ENCODE measurements around the gene SATB1.

GRCh38 chr3:18398448-18398847 is 26.7 kb downstream of the SATB1 start:
- TF ChIP-seq CTCF (conservative IDR thresholded peaks at IDR 0.05; ENCODE audit: low read depth in 2 of 2) (no peak), CREB1 (CRISPR knock-in tag; IDR thresholded peaks at IDR 0.05; ENCODE audit: low read depth) (no peak), REST (IDR thresholded peaks at IDR 0.05; ENCODE audit: unreplicated experiment) (no peak), POLR2AphosphoS5 (IDR thresholded peaks at IDR 0.05; ENCODE audit: low read depth) (no peak), ZNF462 (CRISPR knock-in tag; IDR thresholded peaks at IDR 0.05) (no peak), EZH2phosphoT487 (IDR thresholded peaks at IDR 0.05; ENCODE audit: unreplicated experiment) (no peak)
